Endothelial cell of umbilical vein (primary cell): ENCODE measurements around the gene VPS4A.
"Not testable (repeated sequence)": the region's sequence is repeated elsewhere in the genome, so short reads cannot be mapped to it uniquely, and the experiment has no call there.

Source experiments
- EZH2 ChIP-seq: IDR thresholded peaks from 2 replicates; pipeline ENCODE4 v1.6.1; 2012; ENCODE audit warnings: borderline replicate concordance, low read depth, mild to moderate bottlenecking, moderate library complexity, low read length, inconsistent platforms; ENCODE audit not compliant: severe bottlenecking
- GATA2 ChIP-seq: IDR thresholded peaks from 2 replicates; pipeline ENCODE4 v1.7.0; 2011; ENCODE audit warnings: low read depth, mild to moderate bottlenecking, moderate library complexity, mixed read lengths, low read length; ENCODE audit not compliant: insufficient read length, insufficient read depth
- POLR2A ChIP-seq: IDR thresholded peaks from 2 replicates; pipeline ENCODE4 v1.6.1; 2012; ENCODE audit warnings: low read depth, mild to moderate bottlenecking, control low read depth, low read length
- TF ChIP-seq, protein P1 (sequence below), 2 donors: IDR thresholded peaks; 1 replicate in 1 of 2; 2 replicates in 1 of 2; pipeline ENCODE4 v1.5.1; 2011; ENCODE audit warnings: low read length in 2 of 2, mild to moderate bottlenecking in 2 of 2, moderate library complexity in 2 of 2, control low read depth in 1 of 2, inconsistent platforms in 1 of 2, low read depth in 1 of 2; ENCODE audit not compliant: insufficient read depth in 1 of 2; ENCODE audit errors: extremely low read depth in 1 of 2
- TF ChIP-seq, protein P2 (sequence below): IDR thresholded peaks from 2 replicates; pipeline ENCODE4 v1.6.1; 2011; ENCODE audit not compliant: insufficient read depth, insufficient read length

GRCh38 chr16:69291657-69292056 is 19.5 kb upstream of the VPS4A start:
- TF ChIP-seq, protein P1, sequence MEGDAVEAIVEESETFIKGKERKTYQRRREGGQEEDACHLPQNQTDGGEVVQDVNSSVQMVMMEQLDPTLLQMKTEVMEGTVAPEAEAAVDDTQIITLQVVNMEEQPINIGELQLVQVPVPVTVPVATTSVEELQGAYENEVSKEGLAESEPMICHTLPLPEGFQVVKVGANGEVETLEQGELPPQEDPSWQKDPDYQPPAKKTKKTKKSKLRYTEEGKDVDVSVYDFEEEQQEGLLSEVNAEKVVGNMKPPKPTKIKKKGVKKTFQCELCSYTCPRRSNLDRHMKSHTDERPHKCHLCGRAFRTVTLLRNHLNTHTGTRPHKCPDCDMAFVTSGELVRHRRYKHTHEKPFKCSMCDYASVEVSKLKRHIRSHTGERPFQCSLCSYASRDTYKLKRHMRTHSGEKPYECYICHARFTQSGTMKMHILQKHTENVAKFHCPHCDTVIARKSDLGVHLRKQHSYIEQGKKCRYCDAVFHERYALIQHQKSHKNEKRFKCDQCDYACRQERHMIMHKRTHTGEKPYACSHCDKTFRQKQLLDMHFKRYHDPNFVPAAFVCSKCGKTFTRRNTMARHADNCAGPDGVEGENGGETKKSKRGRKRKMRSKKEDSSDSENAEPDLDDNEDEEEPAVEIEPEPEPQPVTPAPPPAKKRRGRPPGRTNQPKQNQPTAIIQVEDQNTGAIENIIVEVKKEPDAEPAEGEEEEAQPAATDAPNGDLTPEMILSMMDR (IDR thresholded peaks at IDR 0.05; ENCODE audit: extremely low read depth in 1 of 2, insufficient read depth in 1 of 2, low read depth in 1 of 2, low read length in 2 of 2), result not testable (repeated sequence)
- not testable (repeated sequence) for TF ChIP-seq EZH2, GATA2, POLR2A
- TF ChIP-seq, protein P2, sequence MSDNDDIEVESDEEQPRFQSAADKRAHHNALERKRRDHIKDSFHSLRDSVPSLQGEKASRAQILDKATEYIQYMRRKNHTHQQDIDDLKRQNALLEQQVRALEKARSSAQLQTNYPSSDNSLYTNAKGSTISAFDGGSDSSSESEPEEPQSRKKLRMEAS, result not testable (repeated sequence)
